ENCODE measurements around the gene PDE11A. TPM values are rescaled to one million over a fixed set of nuclear protein-coding genes. Genes with fewer than 3 reads are reported as not detected.

PDE11A gene
- total RNA-seq, 4 donors from 2014 or later, result 0.82 to 16.2 (median 4.3) TPM

DNA sequence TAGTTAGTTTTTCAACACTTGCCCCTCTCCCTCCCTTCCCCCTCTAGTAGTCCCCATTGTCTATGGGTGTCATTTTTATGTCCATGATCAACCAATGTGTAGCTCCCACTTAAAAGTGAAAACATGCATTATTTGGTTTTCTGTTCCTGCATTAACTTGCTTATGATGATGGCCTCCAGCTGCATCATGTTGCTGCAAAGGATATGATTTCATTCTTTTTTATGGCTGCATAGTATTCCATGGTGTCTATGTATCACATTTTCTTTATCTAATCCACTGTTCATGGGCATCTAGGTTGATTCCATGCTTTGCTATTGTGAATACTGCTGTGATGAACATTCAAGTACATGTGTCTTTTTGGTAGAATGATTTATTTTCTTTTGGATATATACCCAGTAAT, 70.5 kb downstream of the PDE11A start:
- TF ChIP-seq POLR2A (IDR thresholded peaks at IDR 0.05), result no peak
- TF ChIP-seq, protein P1, sequence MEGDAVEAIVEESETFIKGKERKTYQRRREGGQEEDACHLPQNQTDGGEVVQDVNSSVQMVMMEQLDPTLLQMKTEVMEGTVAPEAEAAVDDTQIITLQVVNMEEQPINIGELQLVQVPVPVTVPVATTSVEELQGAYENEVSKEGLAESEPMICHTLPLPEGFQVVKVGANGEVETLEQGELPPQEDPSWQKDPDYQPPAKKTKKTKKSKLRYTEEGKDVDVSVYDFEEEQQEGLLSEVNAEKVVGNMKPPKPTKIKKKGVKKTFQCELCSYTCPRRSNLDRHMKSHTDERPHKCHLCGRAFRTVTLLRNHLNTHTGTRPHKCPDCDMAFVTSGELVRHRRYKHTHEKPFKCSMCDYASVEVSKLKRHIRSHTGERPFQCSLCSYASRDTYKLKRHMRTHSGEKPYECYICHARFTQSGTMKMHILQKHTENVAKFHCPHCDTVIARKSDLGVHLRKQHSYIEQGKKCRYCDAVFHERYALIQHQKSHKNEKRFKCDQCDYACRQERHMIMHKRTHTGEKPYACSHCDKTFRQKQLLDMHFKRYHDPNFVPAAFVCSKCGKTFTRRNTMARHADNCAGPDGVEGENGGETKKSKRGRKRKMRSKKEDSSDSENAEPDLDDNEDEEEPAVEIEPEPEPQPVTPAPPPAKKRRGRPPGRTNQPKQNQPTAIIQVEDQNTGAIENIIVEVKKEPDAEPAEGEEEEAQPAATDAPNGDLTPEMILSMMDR (IDR thresholded peaks at IDR 0.05 in 4 of 5, conservative IDR thresholded peaks at IDR 0.05 in 1 of 5), result no peak
- no peak for DNase-seq
- intact Hi-C loops (cut with DNase I; ENCODE audit: low total_unique reads) (no loop called here), in situ Hi-C loops (cut with MboI; ENCODE audit: low sequenced_read_pairs in 4 of 4) (no loop called here)
- H3K9me3 ChIP-seq, result no peaks in the 10 kb centered on the region
- no peak overlapping the region for H3K27ac ChIP-seq
- H3K4me1 ChIP-seq, result no peaks in the 10 kb centered on the region
- no peak for ATAC-seq
- no peak overlapping the region for H3K4me3 ChIP-seq
- H3K36me3 ChIP-seq, result no peaks in the 10 kb centered on the region
- H3K27me3 ChIP-seq, result no peaks in the 10 kb centered on the region

DNA sequence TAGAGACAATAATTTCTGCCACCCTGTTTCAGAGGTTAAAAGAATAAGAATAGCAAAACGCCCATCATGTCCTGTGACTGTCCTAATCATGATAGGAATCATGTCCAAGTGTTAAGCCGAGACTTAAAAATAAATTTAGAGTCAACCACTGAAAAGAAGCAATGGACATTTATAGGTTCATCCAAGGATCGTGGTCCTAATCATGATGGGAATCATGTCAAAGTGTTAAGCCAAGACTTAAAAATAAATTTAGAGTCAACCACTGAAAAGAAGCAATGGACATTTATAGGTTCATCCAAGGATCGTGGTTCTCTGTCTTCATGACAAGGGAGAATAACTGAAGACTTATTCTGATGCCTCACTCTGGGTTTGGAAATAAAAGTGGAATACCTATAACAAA, 73.6 kb downstream of the PDE11A start:
- DNase-seq (no peak), ATAC-seq (no peak)
- no peak overlapping the region for H3K4me3 ChIP-seq
- no peaks in the 10 kb centered on the region for H3K4me1 ChIP-seq
- H3K27me3 ChIP-seq, result no peaks in the 10 kb centered on the region
- H3K9me3 ChIP-seq, result no peaks in the 10 kb centered on the region
- H3K27ac ChIP-seq, result no peak overlapping the region
- in situ Hi-C loops (cut with MboI; ENCODE audit: low sequenced_read_pairs in 4 of 4), result no loop called here
- intact Hi-C loops (cut with DNase I; ENCODE audit: low total_unique reads), result no loop called here
- no peaks in the 10 kb centered on the region for H3K36me3 ChIP-seq
- TF ChIP-seq, protein P1 (IDR thresholded peaks at IDR 0.05 in 4 of 5, conservative IDR thresholded peaks at IDR 0.05 in 1 of 5), result no peak
- TF ChIP-seq POLR2A (IDR thresholded peaks at IDR 0.05), result no peak

GRCh38 chr2:177998006-177998405, 74.6 kb downstream of the PDE11A start:
- Histone ChIP-seq H3K27me3 (no peaks in the 10 kb centered on the region), H3K9me3 (no peaks in the 10 kb centered on the region), H3K27ac (no peak overlapping the region), H3K4me1 (no peaks in the 10 kb centered on the region), H3K4me3 (no peak overlapping the region), H3K36me3 (no peaks in the 10 kb centered on the region)
- ATAC-seq (no peak), DNase-seq (no peak)
- in situ Hi-C loops (cut with MboI; ENCODE audit: low sequenced_read_pairs in 4 of 4), result no loop called here
- TF ChIP-seq, protein P1 (IDR thresholded peaks at IDR 0.05 in 4 of 5, conservative IDR thresholded peaks at IDR 0.05 in 1 of 5), result no peak
- TF ChIP-seq POLR2A (IDR thresholded peaks at IDR 0.05), result no peak
- intact Hi-C loops (cut with DNase I; ENCODE audit: low total_unique reads), result no loop called here

DNA sequence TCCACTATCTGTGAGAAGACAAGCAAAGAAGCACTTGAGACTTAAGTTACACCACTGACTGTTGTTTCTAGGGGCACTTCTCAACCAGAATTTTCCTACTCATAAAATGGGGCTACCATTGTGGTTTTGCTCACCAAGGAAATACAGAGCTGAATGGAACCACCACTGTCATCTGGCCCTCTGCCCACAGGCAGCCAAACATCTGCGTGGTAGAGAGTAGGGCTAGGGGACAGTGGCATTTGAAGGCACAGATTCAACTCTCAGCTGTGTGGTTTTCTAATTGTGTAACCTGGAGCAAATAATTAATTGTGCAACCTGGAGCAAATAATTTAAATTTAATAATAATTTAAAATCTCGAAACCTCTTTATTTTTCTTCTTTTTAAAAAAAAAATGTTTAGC, 79.6 kb downstream of the PDE11A start:
- ATAC-seq, result no peak
- no peaks in the 10 kb centered on the region for H3K4me1 ChIP-seq
- H3K36me3 ChIP-seq, result no peaks in the 10 kb centered on the region
- intact Hi-C loops (cut with DNase I; ENCODE audit: low total_unique reads) (no loop called here), in situ Hi-C loops (cut with MboI; ENCODE audit: low sequenced_read_pairs in 4 of 4) (no loop called here)
- H3K27ac ChIP-seq, result no peak overlapping the region
- no peak overlapping the region for H3K4me3 ChIP-seq
- TF ChIP-seq, protein P1 (IDR thresholded peaks at IDR 0.05 in 4 of 5, conservative IDR thresholded peaks at IDR 0.05 in 1 of 5), result no peak
- no peak for TF ChIP-seq POLR2A (IDR thresholded peaks at IDR 0.05)
- DNase-seq, result no peak
- no peaks in the 10 kb centered on the region for H3K27me3 ChIP-seq
- H3K9me3 ChIP-seq, result no peaks in the 10 kb centered on the region
